NCI-H1105 (cell line): Measurements from ENCODE around the gene ZNF747.
"Not testable (repeated sequence)": the region's sequence is repeated elsewhere in the genome, so short reads cannot be mapped to it uniquely, and the experiment has no call there.

Experiments used
- DNase-seq: peaks from one replicate; lab custom pipeline; 2025; lab: John Stamatoyannopoulos, UW

The ZNF747 gene

DNA sequence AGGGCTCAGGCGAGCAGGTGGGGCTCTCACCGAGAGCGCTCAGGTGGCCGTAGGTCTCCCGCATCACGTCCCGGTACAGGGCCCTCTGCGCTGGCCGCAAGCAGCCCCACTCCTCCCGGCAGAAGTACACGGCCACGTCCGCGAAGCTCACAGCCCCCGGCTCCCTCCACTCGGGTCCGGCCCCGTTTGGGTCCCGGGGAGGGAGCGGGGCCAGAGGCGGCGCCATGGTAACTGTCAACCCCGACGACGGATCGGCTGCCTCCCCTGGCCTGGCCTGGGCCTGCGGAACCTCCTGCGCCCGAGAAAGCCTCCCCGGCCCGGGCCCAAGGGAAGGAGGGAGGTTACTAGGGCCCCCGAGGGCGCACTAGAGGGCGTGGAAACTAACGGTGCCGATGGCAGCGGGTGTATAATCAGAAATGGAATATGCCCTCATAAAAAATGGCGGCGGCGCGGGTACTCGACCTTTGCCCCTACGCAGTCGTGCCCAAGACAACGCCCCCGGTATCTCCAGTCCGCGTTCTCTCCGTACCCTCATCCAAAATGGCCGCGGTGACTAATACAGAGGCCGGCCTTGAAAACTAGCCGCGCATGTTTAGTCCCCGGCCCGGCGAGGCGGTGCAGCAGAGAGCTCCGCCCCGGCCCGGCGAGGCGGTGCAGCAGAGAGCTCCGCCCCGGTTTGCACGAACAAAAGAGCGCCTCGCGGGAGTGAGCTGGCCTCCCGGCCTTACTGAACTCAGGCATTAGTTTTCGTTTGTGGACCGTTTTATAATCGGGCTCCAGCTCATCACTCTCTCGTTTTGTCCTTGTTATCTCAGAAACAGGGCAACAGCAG is 23.5 kb upstream of the ZNF747 start, which contains the start of gene ZNF764:
TSS of gene ZNF764 (minus strand) at position 418 of the 832 bp plus-strand sequence. CDS start at position 226, 192 bp downstream.
- DNase-seq = peak; percentile 95

DNA sequence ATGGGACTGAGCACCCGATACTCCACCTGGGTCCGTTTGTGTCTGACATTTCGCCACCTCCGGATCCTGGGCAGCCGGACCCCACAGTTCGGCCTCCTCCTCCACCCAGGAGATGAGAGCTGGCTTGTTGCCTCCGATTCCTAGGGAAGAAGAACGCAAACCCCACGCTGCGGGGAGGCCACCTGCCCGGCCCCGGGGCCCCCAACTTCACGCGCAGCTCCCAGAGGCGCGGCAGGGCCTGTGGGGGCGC is 23.0 kb upstream of the ZNF747 start:
- DNase-seq = no peak

DNA sequence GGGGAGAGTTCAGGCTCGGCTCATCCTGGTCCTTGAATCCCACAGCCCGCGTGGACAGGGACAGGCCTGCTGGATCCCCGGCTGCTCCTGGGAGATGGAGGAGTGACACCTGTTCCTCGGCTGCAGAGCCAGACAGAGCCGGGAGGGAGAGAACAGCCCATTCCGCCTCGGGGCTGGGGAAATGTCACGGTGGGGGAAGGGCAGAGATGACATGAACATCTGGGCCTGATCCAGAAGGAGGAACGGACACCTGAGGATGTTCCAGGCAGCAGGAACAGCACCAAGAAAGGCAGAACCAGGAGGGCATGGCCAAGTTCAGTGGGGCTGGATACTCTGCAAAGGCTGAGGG is 21.4 kb upstream of the ZNF747 start:
- DNase-seq = no peak

DNA sequence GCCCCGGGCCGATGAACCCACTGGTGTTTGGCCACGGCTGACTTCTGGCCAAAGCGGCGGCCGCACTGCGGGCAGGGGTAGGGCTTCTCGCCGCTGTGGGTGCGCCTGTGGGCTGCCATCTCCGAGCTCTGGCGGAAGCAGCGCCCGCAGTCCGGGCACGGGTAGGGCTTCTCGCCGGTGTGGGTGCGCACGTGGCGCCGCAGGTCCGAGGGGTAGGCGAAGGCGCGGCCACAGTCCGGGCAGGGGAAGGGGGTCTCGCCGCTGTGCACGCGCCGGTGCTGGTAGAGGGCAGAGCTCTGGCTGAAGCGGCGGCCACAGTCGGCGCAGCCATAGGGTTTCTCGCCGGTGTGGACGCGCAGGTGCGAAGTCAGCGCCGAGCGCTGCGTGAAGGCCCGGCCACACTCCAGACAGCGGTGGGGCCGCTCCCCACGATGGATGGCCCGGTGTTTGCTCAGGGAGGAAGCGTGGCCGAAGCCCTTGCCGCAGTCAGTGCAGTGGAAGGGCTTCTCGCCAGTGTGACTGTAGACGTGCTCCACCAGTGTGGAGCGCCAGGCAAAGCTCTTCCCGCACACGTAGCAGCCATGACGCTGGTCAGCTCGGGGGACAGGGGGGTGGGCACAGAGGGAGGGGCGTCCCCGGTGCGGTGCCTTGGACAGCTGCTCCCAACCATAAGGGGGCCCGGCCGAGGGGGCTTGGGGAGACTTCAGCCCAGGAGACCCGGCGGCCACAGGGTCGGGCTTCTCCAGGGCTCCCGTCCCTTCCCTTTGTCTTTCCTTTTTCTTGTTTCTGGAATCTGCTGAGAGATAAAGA is 20.9 kb upstream of the ZNF747 start:
- DNase-seq = no peak

DNA sequence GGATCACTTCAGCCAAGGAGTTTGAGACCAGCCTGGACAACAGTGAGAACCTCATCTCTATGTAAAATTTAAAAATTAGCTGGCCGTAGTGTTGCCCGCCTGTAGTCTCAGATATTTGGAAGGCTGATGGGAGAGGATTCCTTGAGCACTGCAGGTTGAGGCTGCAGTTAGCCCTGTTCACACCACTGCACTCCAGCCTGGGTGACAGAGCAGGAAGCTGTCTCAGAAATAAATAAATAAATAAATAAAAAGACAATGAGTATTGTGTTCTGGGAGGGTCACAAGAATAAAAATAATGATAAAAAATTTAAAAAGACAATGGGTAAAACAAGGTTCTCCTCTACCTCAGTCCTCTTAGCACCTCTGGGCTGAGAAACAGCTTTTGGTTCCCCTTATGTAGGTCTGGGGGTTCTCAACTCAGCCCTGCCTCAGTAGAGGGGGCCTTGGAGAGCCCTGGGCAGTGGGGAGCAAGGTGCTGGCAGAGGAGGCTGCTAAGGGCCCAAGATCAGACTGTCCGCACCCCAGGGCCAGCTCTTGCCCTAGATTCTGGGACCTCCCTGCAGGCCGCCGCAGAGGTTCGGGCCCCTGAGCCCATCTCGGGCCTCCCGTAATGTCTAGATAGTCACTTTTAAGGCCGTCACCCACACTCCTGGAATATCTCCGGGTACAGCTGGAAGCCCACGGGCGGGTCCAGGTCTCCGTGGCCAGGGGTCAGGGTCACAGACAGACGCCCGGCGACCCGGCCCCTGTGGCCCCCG is 20.1 kb upstream of the ZNF747 start:
- no peak for DNase-seq

DNA sequence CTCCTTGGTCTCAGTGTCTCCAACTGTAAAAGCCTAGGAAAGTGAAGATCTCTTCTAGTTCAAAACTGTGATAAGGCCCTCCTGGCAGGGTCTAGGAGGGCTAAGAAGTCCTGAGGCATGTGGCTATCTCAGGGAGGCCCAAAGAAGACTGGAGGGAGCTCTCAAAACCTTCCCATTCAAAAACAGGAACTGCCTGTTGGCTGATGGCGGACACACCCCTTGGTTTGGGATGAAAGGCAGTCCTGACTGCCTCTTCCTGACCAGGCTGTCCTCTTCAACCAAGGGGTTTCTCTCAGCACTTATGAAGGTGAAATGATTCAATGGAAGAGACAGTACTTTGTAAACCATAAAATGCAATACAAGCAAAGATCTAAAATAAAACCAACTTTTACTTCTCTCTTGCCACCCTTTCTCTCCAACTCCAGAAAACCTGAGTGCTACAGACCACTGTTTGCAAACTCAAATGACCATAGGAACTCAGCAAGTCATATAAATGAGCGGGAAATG is 18.8 kb upstream of the ZNF747 start:
- DNase-seq = no peak

DNA sequence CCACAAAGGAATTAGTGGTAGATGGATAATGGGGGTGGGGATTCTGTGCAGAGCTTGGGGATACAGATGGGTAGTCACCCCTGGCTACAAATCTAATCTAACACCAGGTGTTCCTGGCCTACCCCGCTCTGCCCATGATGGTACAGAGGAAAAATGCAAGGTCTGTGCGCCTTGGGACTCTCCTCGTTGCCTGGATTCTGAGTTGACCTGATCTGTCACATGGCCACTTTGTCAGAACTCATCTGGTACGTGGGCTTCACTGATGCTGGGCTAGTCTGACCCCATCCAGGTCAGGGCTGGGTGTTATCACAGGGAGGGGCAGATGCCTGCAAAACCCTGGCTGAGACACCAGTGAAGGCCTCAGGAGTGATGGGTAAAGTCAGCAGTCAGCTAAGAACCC is 18.3 kb upstream of the ZNF747 start:
- DNase-seq = no peak

DNA sequence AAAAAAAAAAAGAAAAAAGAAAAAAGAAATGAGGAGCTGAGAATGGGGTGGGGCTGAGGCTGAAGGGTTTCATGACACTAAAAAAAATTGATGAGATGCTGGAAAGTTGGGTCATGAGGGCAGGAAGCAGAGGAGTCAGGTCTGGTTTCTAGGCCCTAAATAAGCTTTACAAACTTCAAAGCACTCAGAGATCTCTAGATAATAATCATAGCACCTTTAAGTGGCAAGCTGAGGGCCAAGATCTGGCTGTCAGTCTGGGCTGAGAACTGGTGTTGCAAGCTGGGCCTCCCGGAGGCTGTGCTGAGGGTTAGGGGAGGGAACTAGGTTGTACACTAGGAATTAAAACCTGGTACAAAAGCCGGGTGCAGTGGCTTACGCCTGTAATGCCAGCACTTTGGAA is 17.1 kb upstream of the ZNF747 start:
- DNase-seq = no peak

DNA sequence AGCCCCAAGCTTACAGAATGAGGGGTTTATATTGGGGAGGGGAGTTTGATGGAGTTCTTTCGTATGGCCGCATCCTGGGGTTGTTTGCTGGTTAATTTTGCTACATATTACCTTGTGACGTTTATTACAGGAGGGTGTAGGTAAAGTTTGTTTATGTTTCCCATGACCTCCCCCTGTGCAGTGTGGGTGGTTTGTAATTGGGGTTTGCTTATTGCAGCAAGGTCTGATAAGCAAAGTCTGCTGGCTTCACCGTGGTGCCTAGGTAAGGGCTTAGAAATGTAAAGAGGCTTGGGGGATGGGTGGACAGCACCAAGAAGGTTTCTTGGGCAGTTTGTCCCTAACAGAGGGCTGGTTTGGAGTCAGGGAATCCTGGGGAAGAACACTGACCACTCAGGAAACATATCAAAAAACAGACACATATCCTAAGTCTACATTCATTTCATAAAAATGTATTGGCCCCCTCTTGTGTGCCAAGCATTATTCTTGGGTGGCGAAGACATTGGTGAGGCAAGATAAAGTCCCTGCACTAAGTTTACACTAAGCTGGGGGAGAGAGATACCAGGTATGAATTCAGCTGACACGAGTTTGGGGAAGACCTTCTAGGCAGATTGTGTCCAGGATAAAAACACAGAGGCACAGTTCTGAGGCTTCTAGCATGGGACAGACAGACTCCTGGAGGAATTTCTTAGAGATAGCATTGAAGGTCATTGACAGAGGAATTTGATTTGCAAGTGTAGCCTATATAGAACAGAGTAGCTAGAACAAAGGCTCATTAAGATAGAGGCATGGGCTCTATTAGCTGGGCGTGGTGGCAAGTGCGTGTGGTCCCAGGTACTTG is 14.0 kb upstream of the ZNF747 start:
- no peak for DNase-seq

DNA sequence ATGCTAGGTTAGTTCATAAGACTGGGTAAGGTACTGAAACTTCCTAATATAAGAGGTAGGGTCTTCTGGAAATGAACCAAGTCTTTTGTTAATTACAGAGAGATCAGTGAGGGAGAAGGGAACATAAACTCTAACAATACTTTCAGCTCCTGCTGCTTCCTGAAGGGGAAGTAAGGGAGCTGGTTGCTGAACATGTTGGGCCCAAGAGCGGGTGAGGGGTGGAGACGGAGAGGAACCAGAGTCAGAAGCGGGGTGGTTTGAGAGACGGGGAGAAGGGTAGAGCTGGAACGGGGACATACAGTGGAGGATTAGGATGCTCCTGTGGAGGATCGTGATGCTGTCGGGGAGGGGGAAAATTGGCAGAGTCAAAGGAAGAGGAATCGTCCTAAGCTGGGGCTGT is 11.5 kb upstream of the ZNF747 start:
- no peak for DNase-seq

DNA sequence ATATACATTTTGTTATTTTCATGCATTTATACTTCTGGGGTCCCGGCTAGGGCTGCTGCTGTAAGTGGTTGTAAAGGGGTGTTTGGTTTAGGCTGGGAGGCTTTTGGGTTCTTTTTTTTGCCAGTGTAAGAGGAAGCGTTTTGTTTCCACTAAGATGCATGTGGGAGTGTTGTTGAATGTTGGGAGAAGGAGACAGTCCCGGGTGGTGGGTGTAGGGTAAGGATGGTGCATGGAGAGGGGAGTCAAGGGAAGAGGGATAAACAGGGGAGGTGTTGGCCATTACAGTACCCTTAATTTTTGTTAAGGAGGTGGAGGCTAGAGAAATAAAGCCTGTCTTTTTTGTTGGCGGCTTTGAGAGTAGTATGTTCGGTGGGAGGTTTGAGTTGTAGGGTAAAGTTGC is 8.4 kb upstream of the ZNF747 start:
- DNase-seq = no peak

DNA sequence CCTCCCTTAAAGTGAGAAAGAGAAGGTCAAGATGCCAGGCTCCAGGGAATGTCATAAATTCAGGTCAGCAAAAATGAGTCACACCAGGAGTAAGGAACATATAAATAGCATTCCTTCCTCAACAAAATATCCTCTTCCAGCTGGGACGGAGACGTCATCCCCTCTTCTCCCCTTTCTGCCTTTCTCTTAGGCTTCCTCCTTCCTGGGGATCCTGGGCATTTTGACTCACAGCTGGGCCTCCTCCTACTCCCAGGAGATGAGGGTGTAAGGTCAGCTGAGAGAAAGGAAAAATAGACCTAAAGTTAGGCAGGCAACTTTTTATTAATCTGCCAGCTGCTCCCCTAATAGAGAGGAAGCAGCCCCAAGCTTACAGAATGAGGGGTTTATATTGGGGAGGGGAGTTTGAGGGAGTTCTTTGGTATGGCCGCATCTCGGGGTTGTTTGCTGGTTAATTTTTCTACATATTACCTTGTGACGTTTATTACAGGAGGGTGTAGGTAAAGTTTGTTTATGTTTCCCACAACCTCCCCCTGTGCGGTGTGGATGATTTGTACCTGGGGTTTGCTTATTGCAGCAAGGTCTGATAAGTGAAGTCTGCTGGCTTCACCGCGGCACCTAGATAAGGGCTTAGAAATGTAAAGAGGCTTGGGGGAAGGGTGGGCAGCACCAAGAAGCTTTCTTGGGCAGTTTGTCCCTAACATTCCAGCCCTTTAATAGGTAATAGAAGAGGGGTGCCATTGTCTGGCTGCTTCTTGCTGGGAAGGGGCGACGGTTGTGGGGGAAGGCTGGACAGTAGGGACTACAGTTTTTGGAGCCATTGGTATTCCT is 7.1 kb upstream of the ZNF747 start:
- DNase-seq = no peak

DNA sequence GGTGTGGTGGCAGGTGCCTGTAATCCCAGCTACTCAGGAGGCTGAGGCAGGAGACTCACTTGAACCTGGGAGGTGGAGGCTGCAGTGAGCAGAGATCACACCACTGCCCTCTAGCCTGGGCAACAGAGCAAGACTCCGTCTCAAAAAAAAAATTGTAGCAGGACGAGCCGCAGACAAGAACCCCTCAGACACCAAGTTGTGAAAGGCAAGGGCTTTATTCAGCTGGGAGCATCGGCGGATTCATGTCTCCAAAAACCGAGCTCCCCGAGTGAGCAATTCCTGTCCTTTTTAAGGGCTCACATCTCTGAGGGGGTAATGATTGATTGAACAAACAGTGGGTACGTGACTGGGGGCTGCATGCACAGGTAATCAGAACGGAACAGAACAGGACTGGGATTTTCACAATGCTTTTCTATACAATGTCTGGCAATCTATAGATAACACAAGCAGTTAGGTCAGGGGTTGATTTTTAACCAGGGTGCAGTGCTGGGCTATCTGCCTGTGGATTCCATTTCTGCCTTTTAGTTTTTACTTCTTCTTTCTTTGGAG is 6.3 kb upstream of the ZNF747 start:
- DNase-seq = not testable (repeated sequence)

DNA sequence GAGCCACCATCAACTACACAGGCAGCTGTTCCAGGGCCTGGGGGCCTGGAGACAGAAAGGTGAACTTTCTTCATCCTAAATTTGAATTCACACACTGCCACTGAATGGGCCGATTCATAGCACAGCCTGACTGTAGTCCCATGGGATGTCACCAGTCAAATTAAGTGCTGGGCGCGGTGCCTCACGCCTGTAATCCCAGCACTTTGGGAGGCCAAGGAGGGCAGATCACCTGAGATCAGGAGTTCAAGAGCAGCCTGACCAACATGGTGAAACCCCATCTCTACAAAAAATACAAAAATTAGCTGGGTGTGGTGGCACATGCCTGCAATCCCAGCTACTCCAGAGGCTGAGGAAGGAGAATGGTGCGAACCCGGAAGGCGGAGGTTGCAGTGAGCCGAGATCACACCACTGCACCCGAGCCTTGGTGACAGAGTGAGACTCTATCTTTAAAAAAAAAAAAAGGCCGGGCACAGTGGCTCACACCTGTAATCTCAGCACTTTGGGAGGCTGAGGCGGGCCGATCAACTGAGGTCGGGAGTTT is 5.4 kb upstream of the ZNF747 start:
- DNase-seq = not testable (repeated sequence)

DNA sequence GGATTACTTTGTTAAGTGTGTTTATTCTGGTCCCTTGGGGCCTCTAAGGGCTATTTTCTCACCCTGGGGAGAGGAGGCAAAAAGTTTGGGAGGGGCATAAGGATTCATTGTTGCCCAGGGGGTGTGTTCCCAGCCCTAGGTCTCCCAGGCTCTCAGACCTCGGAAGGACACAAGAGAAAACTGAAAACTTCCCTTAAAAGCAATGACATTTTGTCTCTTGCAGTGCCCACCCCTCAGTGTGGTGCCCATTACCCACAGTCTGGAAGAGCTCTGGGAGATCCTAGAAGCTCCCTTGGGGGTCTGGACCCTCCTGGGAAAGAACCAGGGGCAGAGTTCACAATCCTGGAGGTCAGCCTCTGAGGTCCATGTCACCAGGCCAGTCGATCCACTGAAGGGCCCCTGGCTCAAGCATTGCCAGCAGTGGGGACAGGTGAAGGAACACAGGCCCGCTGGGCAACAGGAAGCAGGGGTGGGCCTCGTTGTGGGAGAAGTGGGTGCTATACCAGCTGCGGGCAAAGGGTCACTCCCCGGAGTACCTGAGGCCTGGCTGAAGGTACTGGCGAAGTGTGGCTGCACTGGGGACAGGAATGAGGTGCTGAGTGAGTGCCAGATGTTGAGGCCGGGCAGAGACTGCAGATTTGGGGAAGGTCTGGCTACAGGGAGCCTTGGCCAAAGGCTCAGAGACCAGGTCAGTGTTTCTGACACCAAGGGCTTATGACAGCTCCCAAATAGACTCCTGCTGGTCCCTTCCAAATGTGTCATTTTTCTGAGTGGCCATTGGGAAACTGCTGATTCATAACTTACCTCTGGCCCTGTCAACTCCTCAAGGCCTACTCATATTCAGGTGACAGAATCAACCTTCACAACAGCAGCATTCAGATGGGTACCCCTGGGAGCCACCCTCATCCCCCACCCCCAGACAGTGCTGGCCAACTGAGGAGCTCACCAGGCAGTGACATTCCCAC is 4.6 kb upstream of the ZNF747 start:
- no peak for DNase-seq

DNA sequence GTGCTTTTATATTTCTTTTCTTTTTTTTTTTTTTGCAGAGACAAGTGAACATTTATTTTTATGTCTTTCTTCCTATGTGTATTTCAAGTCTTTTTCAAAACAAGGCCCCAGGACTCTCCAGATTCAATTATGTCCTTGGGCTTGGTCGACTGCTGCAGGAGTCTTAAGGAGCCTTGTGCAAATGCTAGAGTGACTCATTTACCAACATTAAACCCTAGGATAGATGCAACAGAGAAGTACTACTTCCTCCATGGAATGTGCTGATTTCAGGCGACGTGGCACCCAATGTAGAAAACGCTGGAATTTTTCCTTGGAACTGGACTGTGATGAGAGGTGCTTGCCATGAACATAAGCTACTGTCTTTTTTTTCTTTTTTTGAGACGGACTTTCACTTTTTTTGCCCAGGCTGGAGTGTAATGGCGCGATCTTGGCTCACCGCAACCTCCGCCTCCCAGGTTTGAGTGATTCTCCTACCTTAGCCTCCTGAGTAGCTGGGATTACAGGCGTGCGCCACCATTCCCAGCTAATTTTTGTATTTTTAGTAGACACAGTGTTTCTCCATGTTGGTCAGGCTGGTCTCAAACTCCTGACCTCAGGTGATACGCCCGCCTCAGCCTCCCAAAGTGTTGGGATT is 1.9 kb upstream of the ZNF747 start:
- DNase-seq = not testable (repeated sequence)

DNA sequence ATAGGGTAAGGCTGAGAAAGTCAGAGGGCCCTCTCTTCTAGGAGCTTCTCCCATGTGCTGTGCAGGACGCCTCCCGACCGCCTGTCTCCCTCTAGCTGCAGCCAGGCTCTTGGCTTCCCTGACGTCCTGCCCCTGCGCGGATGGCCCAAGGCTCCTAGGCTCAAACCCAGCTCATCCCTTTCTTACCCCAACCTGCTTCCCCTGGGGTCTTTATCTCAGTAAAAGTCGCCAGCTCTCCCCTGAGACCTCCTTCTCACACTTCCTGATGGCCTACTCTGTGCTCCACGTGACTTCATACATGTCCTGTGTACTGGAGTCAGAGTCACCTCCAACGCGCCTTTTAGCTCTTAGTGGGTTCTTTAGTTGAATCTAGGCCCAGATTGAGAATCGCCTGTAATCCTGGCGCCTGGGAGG is 1.1 kb upstream of the ZNF747 start:
- DNase-seq = peak; percentile 29

DNA sequence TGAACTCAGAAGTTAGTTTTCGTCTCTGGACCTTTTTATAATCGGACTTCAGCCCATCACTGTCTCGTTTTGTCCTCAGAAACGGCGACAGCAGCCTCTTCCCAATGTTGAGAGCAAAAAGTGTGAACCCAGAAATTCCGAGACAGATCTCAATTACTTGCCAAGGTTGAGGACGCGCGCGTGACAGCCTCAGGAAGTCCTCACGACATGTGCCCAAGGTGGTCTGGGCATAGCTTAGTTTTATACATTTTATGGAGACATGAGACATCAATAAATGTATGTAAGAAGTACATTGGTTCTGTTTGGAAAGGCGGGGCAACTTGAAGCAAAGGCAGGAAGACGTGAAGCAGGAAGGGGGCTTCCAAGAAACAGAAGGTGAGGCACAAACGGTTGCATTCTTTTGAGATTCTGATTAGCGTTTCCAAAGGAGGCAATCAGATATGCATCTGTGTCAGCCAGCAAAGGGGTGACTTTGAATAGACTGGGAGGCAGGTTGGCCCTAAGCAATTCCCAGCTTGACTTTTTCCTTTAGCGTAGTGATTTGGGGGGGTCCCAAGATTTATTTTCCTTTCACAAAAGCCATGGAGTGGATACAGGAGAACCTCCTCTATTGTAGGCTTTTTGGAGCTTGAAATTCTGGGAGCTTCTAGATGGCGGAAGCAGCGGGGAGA is 583 bp upstream of the ZNF747 start:
- DNase-seq = no peak
